ENCODE data around the gene DLG2. TPM values are rescaled to one million over a fixed set of nuclear protein-coding genes. Genes with fewer than 3 reads are reported as not detected.

The DLG2 gene
- total and polyA plus RNA-seq, 2 of the 4 experiments (the other 2 are of a cell fraction) = 0.31 to 0.36 TPM

DNA sequence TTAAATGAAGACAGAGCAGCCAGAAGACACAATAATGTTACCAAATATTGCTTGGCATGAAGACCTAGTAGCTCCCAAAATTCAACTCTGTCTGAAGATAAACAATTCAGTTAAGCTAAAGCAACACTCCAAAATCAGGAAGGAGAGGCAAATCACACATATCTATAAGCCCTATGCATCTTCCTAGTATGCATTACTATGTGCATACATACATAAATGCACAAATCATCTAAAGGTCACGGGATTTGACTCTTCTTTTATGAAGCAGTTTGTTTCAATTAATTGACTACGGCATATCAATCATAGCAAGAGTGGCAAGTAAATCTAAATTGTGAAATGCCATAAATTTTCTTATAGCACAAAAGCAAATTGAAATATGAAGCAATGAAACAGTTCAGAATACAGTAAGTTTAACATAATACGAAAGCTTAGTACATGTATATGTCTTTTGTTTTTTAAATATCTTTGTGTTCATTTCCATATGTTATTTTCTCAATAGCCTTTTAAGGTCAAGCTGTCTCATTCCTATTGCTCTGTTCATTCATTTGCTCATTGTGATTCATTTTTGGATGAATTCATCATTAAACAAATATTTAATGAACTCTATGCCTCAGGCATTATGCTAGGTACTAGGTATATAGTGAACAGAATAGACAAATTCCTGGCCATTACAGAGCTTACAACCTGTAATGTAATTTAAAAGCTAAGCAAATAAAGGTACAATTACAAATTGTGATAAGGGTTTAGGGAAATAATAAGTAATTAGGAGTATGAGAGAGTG lies 540.5 kb downstream of the DLG2 start:
- DNase-seq = peak; percentile 52
- intact Hi-C loops (cut with micrococcal nuclease) (loop anchor here (5.0 kb wide), 1 partner anchor 759 kb away; no protein-coding TSS in a partner anchor), in situ Hi-C loops (cut with MboI; ENCODE audit: low sequenced_read_pairs) (no loop called here), dilution Hi-C loops (cut with HindIII; ENCODE audit: low sequenced_read_pairs, unreplicated experiment) (no loop called here)
- Histone ChIP-seq H3K56ac (ENCODE audit: extremely low read depth, insufficient read depth, low read length) (no peak overlapping the region), H2BK20ac (ENCODE audit: low read depth, low read length) (peak overlapping the region; percentile 38; the same call in 1 of the 2 replicates), H3K9ac (ENCODE audit: low read depth, low read length) (no peak overlapping the region), H2AK5ac (ENCODE audit: low read depth, low read length) (no peak overlapping the region), H4K5ac (ENCODE audit: low read depth, low read length) (no peak overlapping the region; the same call in 1 of the 2 replicates), H4K8ac (ENCODE audit: low read depth in 2 of 2, low read length in 2 of 2) (peak overlapping the region; percentile 2 to 61; a peak in 2 of 4 replicates), H2AK9ac (replicated peaks; ENCODE audit: low read depth, low read length, poor library complexity) (no peak overlapping the region), H4K91ac (ENCODE audit: insufficient read depth, low read depth, low read length) (no peak overlapping the region; the same call in 1 of the 2 replicates), H2BK120ac (ENCODE audit: low read depth, low read length) (peak overlapping the region; percentile 80; the same call in 1 of the 2 replicates), H2BK15ac (ENCODE audit: low read depth, low read length) (no peak overlapping the region), H3K23ac (ENCODE audit: low read depth, low read length) (peak overlapping the region; percentile 60; the same call in 1 of the 2 replicates), H3K4ac (ENCODE audit: low read depth, low read length) (peak overlapping the region; percentile 50; the same call in 1 of the 2 replicates), H4K20me1 (ENCODE audit: insufficient read depth, low read length) (no peaks in the 10 kb centered on the region), H3K14ac (replicated peaks; ENCODE audit: low read depth, low read length) (no peak overlapping the region), H3K18ac (ENCODE audit: low read depth, low read length) (peak overlapping the region; percentile 51; the same call in 1 of the 2 replicates), H3K79me1 (ENCODE audit: low read depth in 1 of 2, low read length in 2 of 2) (no peaks in the 10 kb centered on the region), H3K4me1 (ENCODE audit: control insufficient read depth, insufficient read depth, low read length) (peaks cover 2% of the 10 kb centered on the region; the same call in 1 of the 2 replicates), H3K27me3 (ENCODE audit: control insufficient read depth, insufficient read depth, low read length) (no peaks in the 10 kb centered on the region), H2BK5ac (ENCODE audit: low read depth, low read length, poor library complexity, severe bottlenecking) (peak overlapping the region; percentile 49), H2AFZ (replicated peaks; ENCODE audit: low read length, poor library complexity) (no peak overlapping the region), H3K9me3 (ENCODE audit: control insufficient read depth, insufficient read depth, low read length) (no peaks in the 10 kb centered on the region), H3K9me1 (ENCODE audit: insufficient read depth, low read length) (no peaks in the 10 kb centered on the region), H3K4me2 (ENCODE audit: low read depth, low read length) (peak overlapping the region; percentile 34; the same call in 1 of the 2 replicates), H3K36me3 (ENCODE audit: control insufficient read depth, insufficient read depth, low read length) (no peaks in the 10 kb centered on the region), H3K27ac (ENCODE audit: insufficient read depth, low read length) (no peak overlapping the region), H3K4me3 (ENCODE audit: insufficient read depth, low read depth, low read length) (no peak overlapping the region)
- BruUV-seq (replicated peaks) = no TSS peak
- ChIA-PET POLR2A (ENCODE audit: unreplicated experiment) (no interaction called here), CTCF (no interaction called here)
- peak; percentile 65 for ATAC-seq (ENCODE audit: low read depth)
- no CpG with 5 or more reads among the region's 3 CpGs for WGBS, 2 experiments (ENCODE audit: extremely low coverage in 2 of 2, insufficient read length in 1 of 2)
- TF ChIP-seq MAFK (IDR thresholded peaks at IDR 0.05; ENCODE audit: low read depth, low read length) (no peak), CEBPB (IDR thresholded peaks at IDR 0.05; ENCODE audit: low read depth, low read length) (0 out of 2 replicates have a peak, but pooled peaks have one; percentile 0)

Data from IMR-90 (cell line).